ENCODE data around the gene CLEC20A. TPM values are rescaled to one million over a fixed set of nuclear protein-coding genes. Genes with fewer than 3 reads are reported as not detected.

Gene CLEC20A
- total and polyA plus RNA-seq, 2 of the 8 experiments (the other 6 are each of a cell fraction or from before 2014, with no cell fraction given), result not detected

GRCh38 chr1:178521241-178521640 lies 24.5 kb upstream of the CLEC20A start (continued):
- TF ChIP-seq, protein P1, sequence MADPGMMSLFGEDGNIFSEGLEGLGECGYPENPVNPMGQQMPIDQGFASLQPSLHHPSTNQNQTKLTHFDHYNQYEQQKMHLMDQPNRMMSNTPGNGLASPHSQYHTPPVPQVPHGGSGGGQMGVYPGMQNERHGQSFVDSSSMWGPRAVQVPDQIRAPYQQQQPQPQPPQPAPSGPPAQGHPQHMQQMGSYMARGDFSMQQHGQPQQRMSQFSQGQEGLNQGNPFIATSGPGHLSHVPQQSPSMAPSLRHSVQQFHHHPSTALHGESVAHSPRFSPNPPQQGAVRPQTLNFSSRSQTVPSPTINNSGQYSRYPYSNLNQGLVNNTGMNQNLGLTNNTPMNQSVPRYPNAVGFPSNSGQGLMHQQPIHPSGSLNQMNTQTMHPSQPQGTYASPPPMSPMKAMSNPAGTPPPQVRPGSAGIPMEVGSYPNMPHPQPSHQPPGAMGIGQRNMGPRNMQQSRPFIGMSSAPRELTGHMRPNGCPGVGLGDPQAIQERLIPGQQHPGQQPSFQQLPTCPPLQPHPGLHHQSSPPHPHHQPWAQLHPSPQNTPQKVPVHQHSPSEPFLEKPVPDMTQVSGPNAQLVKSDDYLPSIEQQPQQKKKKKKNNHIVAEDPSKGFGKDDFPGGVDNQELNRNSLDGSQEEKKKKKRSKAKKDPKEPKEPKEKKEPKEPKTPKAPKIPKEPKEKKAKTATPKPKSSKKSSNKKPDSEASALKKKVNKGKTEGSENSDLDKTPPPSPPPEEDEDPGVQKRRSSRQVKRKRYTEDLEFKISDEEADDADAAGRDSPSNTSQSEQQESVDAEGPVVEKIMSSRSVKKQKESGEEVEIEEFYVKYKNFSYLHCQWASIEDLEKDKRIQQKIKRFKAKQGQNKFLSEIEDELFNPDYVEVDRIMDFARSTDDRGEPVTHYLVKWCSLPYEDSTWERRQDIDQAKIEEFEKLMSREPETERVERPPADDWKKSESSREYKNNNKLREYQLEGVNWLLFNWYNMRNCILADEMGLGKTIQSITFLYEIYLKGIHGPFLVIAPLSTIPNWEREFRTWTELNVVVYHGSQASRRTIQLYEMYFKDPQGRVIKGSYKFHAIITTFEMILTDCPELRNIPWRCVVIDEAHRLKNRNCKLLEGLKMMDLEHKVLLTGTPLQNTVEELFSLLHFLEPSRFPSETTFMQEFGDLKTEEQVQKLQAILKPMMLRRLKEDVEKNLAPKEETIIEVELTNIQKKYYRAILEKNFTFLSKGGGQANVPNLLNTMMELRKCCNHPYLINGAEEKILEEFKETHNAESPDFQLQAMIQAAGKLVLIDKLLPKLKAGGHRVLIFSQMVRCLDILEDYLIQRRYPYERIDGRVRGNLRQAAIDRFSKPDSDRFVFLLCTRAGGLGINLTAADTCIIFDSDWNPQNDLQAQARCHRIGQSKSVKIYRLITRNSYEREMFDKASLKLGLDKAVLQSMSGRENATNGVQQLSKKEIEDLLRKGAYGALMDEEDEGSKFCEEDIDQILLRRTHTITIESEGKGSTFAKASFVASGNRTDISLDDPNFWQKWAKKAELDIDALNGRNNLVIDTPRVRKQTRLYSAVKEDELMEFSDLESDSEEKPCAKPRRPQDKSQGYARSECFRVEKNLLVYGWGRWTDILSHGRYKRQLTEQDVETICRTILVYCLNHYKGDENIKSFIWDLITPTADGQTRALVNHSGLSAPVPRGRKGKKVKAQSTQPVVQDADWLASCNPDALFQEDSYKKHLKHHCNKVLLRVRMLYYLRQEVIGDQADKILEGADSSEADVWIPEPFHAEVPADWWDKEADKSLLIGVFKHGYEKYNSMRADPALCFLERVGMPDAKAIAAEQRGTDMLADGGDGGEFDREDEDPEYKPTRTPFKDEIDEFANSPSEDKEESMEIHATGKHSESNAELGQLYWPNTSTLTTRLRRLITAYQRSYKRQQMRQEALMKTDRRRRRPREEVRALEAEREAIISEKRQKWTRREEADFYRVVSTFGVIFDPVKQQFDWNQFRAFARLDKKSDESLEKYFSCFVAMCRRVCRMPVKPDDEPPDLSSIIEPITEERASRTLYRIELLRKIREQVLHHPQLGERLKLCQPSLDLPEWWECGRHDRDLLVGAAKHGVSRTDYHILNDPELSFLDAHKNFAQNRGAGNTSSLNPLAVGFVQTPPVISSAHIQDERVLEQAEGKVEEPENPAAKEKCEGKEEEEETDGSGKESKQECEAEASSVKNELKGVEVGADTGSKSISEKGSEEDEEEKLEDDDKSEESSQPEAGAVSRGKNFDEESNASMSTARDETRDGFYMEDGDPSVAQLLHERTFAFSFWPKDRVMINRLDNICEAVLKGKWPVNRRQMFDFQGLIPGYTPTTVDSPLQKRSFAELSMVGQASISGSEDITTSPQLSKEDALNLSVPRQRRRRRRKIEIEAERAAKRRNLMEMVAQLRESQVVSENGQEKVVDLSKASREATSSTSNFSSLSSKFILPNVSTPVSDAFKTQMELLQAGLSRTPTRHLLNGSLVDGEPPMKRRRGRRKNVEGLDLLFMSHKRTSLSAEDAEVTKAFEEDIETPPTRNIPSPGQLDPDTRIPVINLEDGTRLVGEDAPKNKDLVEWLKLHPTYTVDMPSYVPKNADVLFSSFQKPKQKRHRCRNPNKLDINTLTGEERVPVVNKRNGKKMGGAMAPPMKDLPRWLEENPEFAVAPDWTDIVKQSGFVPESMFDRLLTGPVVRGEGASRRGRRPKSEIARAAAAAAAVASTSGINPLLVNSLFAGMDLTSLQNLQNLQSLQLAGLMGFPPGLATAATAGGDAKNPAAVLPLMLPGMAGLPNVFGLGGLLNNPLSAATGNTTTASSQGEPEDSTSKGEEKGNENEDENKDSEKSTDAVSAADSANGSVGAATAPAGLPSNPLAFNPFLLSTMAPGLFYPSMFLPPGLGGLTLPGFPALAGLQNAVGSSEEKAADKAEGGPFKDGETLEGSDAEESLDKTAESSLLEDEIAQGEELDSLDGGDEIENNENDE (IDR thresholded peaks at IDR 0.05; ENCODE audit: insufficient replicate concordance, low read length), result no peak
- TF ChIP-seq YY1 (IDR thresholded peaks at IDR 0.05; ENCODE audit: low read depth, low read length), result no peak
- no peak for TF ChIP-seq HDAC2 (IDR thresholded peaks at IDR 0.05; ENCODE audit: borderline replicate concordance in 1 of 2, low read depth in 2 of 2, low read length in 2 of 2)
- TF ChIP-seq SUZ12 (IDR thresholded peaks at IDR 0.05; ENCODE audit: low read length), result no peak
- TF ChIP-seq POLR2A (IDR thresholded peaks at IDR 0.05; ENCODE audit: control extremely low read depth in 1 of 2, low read depth in 2 of 2, low read length in 2 of 2), result no peak
- no peak for TF ChIP-seq EZH2 (IDR thresholded peaks at IDR 0.05; ENCODE audit: low read depth, low read length, severe bottlenecking)
- TF ChIP-seq RXRA (IDR thresholded peaks at IDR 0.05; ENCODE audit: insufficient read depth, low read depth, low read length), result no peak
- no peak for TF ChIP-seq CBX5 (IDR thresholded peaks at IDR 0.05; ENCODE audit: low read depth, low read length)

All from H1 (cell line).